Measurements from ENCODE around the gene GNA15. TPM values are rescaled to one million over a fixed set of nuclear protein-coding genes. Genes with fewer than 3 reads are reported as not detected.

Gene GNA15
- total and polyA plus RNA-seq, 2 donors (not counting 3 experiments of a cell fraction or from before 2014, with no cell fraction given): 0.17 TPM; not detected in 1

DNA sequence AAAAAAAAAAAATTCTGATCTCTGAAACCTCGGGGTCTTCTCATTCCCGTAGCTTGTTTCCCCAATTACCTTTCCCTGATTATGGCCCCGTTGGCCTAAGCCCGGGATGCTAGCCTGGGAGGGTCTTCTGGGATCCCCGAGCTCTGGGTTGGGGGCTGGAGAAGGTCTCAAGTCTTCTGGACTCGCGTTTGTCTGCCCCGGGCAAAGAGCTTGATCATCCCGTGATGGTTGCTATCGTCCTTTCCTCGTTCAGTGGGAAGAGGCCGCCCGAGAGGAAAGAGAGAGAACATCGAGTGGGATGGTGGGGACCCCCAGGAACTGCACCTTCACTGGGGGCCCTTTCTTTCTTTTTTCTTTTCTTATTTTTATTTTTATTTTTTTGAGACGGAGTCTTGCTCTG lies 2.4 kb downstream of the GNA15 start:
- Histone ChIP-seq H3K9ac (replicated peaks; ENCODE audit: extremely low read depth, insufficient read depth, low read length) (no peak overlapping the region), H3K9me1 (replicated peaks; ENCODE audit: control insufficient read depth, extremely low read depth, insufficient read depth, low read length) (no peaks in the 10 kb centered on the region), H3K27me3 (ENCODE audit: control insufficient read depth in 2 of 2, insufficient read depth in 2 of 2, low read length in 2 of 2) (no peaks in the 10 kb centered on the region), H3K9me3 (replicated peaks; ENCODE audit: control insufficient read depth, insufficient read depth, low read length) (no peaks in the 10 kb centered on the region), H3K4me3 (replicated peaks in 1 of 3; ENCODE audit: insufficient read depth in 1 of 3, low read depth in 1 of 3, low read length in 3 of 3) (no peak overlapping the region), H3K79me2 (ENCODE audit: control insufficient read depth, insufficient read depth, low read length) (no peaks in the 10 kb centered on the region), H3K36me3 (ENCODE audit: control insufficient read depth in 2 of 2, extremely low read depth in 1 of 2, insufficient read depth in 2 of 2, low read length in 2 of 2) (no peaks in the 10 kb centered on the region), H3K27ac (ENCODE audit: insufficient read depth, low read depth, low read length) (no peak overlapping the region), H2AFZ (ENCODE audit: low read depth, low read length) (no peak overlapping the region), H3K4me2 (ENCODE audit: insufficient read depth, low read length) (no peak overlapping the region), H4K20me1 (replicated peaks; ENCODE audit: control insufficient read depth, extremely low read depth, insufficient read depth, low read length) (no peaks in the 10 kb centered on the region), H3K4me1 (ENCODE audit: control insufficient read depth, extremely low read depth, insufficient read depth, low read length) (peaks cover 27% of the 10 kb centered on the region)
- ChIA-PET CTCF (interaction anchor here (1.1 to 3.1 kb wide), 2 partner anchors 9 to 30 kb away, joined by 6 to 27 read pairs; no protein-coding TSS in a partner anchor), POLR2A (no interaction called here)
- dilution Hi-C loops (cut with MboI; ENCODE audit: extremely low pct_ligation_motif_present, low sequenced_read_pairs) (no loop called here), intact Hi-C loops (cut with micrococcal nuclease) (no loop called here)
- DNase-seq (ENCODE audit: low read depth, low spot score) (no peak), FAIRE-seq (no peak)
- no peak for TF ChIP-seq POLR2A (IDR thresholded peaks at IDR 0.05; ENCODE audit: low read depth, low read length)
- TF ChIP-seq POLR2AphosphoS5 (IDR thresholded peaks at IDR 0.05; ENCODE audit: insufficient read depth, low read depth, low read length): no peak
- no peak for TF ChIP-seq EZH2 (IDR thresholded peaks at IDR 0.05; ENCODE audit: borderline replicate concordance, low read depth, low read length, severe bottlenecking)
- TF ChIP-seq FOS (IDR thresholded peaks at IDR 0.05; ENCODE audit: borderline replicate concordance, insufficient read depth, low read length): no peak
- TF ChIP-seq, protein P1, sequence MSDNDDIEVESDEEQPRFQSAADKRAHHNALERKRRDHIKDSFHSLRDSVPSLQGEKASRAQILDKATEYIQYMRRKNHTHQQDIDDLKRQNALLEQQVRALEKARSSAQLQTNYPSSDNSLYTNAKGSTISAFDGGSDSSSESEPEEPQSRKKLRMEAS (IDR thresholded peaks at IDR 0.05; ENCODE audit: insufficient read depth, insufficient read length): no peak
- TF ChIP-seq CTCF (IDR thresholded peaks at IDR 0.05; ENCODE audit: extremely low read depth in 1 of 2, insufficient read depth in 1 of 2, low read depth in 1 of 2, low read length in 2 of 2): no peak
- no peak for TF ChIP-seq GATA2 (IDR thresholded peaks at IDR 0.05; ENCODE audit: insufficient read depth, insufficient read length, low read depth, low read length)
- no peak for TF ChIP-seq JUN (IDR thresholded peaks at IDR 0.05; ENCODE audit: borderline replicate concordance, insufficient read depth, insufficient read length, low read depth)
- TF ChIP-seq MYC (IDR thresholded peaks at IDR 0.05; ENCODE audit: low read depth, low read length): no peak
- no TSS peak for BruUV-seq (replicated peaks)

Measured in endothelial cell of umbilical vein (primary cell).